ENCODE results near the gene SEZ6L.

SEZ6L gene

GRCh38 chr22:26251869-26252268 lies 82.6 kb downstream of the SEZ6L start:
- FAIRE-seq = no peak

- FAIRE-seq = no peak
Observed at GRCh38 chr22:26259510-26259909, 90.2 kb downstream of the SEZ6L start.

- FAIRE-seq = no peak
Observed at GRCh38 chr22:26264162-26264561, 94.9 kb downstream of the SEZ6L start.

GRCh38 chr22:26265281-26265680 lies 96.0 kb downstream of the SEZ6L start:
- no peak for FAIRE-seq

DNA sequence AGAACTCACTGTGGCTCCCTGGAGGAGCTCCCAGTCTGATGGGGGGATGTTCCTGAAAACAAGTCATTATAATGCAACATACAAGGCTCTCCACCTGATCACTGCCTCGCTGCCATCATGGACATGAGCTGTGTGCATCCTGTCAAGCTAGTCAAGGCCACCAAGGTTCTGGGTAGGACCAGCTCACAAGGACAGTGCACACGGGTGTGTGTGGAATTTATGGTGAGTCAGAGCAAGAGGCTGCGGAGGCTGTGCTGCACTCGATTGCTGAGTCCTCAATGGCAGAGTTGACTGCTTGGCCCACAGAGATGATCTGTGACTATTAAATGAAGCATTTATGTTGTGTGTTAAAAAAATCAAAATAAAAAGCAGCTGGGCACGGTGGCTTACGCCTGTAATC lies 96.6 kb downstream of the SEZ6L start:
- FAIRE-seq = no peak

GRCh38 chr22:26267856-26268255 lies 98.6 kb downstream of the SEZ6L start:
- no peak for FAIRE-seq

DNA sequence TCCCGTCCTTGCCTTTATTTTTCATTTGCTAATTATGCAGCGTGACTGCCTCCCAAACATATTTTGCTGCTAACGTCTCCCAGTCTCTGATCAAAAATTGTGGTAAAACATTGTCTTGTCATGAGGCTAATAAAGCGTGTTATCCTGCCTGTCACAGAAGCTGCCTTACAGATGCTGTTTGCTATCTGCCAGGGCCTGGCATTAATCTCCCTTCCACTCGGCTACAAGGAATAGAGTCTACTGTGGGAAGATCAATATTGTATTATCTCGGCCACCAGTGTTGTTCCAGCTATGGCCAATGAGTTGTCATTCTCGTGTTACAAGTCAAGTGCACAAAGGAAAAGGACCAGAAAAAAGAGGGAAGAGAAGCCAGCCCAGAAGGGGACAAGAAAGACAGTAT lies 100.3 kb downstream of the SEZ6L start:
- FAIRE-seq = no peak

DNA sequence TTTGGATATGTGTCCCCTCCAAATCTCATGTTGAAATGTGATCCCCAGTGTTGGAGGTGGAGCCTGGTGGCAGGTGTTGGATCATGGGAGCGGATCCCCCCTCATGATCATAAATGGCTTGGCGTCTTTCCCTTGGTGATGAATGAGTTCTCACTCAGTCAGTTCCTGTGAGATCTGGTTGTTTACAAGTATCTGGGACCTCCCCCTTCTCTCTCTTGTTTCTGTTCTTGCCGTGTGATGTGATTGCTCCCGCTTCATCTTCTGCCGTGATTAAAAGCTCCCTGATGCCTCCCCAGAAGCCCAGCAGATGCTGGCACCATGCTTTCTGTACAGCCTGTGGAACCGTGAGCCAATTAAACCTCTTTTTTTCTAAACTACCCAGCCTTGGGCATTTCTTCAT lies 102.2 kb downstream of the SEZ6L start:
- FAIRE-seq = no peak

GRCh38 chr22:26273011-26273675 lies 103.9 kb downstream of the SEZ6L start:
- no peak for FAIRE-seq

DNA sequence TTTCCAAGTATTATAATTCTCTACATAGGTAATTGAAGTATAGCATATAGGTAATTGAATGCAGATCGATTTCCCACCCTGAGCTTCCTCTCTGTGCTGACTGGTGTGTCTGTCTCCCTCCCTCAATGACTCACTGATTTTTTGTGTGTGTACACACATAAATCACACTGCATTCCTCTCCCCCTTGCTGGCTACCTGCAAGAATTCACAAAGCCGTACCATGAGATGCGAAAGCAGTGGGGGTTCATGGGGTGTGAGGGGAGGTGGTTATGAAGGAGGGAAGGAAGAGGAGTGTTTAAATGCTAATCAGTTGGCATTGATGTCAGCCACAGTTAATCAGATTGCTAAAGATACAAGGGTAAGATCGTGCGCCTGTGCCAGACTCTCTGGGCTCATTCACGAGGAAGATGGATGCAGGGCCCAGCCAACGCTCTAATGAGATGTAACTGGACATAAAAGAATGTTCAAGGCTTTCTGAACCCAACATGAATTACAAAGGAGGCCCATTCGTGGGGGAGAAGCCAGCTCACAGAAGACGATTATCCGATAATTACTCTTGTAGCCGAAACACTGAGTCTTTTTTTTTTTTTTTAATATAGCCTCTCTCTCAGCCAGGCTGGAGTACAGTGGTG lies 107.4 kb downstream of the SEZ6L start:
- no peak for FAIRE-seq

DNA sequence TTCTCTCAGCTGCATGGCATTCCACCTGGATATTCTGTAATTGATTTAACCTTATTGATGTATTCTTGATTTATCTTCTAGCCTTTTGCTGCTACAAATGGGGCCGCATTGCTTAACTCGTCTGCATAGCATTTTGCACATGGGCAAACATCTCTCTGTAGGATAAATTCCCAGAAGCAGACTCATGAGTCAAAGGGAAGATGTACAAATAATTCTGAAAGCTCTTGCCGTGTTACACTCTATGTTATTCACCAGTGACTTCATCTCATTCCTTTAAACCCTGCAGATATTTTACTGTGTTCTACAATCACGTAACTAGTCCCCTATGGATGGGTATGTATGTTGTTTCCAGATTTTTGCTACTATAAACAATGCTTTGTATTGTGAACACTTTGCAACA lies 112.7 kb downstream of the SEZ6L start:
- FAIRE-seq = no peak

GRCh38 chr22:26283330-26283729 lies 114.1 kb downstream of the SEZ6L start:
- no peak for FAIRE-seq

DNA sequence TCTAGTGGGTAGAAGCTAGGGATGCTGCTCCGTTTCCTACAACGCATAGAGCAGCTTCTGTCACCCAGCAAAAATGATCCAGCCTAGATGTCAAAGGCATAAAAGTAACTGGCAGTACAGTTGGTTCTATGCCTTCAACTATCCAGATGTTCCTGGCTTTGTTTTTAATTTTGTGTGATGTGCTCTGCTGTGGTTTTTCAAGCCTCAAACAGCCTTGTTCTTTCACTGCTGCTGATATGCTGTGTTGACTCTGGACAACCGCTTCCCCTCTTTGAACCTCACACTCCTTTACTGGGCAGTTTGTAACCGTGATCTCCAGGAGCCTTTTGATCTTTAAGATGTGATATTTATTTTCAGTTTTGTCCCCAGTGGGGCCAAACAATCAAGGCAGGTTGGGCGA lies 116.4 kb downstream of the SEZ6L start:
- FAIRE-seq = no peak

DNA sequence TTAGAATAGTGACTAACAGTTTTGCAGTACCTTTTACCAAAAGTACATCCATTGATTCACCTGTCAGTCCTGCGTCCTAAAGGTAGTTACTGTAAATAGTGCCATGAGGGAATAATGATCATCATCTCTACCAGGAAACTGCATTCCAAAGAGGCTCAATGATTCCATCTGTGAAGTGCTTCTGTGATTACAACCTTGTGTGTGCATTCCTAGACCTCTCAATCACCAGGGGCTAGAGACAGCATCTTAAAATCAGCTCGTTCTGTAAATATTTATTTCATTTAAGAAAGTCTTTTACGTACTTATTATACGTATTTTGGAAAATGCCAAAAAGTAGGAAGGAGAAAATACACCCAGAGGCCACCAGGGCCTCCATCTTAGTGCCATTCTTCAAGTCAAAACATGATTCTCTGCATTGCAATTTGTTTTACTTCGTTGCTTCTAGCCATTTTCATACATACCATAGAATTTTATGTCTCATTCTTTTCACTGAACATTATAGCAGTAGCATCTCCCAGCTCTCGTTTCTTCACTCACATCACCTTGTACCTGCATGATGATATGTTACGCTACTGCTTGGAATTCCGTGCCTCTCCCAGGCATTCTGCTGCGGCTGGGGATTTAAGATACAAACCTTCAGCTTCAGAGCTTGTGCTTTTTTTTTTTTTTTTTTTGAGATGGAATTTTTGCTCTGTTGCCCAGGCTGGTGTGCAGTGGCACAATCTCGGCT lies 117.0 kb downstream of the SEZ6L start:
- no peak for FAIRE-seq

GRCh38 chr22:26287382-26288225 lies 118.3 kb downstream of the SEZ6L start:
- no peak for FAIRE-seq

DNA sequence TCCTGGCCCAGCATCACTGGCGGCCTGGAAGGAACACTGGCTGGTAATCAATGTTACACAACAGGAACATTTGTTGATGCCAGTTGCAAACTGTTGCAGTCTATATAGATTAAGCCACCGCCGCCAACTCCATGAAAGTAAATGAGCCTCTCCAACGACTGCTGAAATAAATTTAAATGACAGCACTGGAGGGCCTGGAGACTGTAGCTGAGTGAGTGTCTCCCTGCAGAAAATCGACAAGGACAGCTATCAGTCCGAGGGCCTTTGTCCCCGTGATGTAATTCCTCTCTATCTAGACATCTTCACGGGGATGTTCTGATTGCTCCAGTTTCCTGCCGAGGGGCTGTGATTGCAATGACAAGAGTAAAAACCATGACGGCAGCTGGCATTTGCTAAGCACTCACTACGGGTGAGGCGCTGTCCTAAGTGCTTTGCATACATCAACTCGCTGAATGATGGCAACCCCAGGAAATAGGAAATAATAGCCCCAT lies 120.4 kb downstream of the SEZ6L start:
- no peak for FAIRE-seq

- FAIRE-seq = no peak
Observed at GRCh38 chr22:26291940-26292666, 122.8 kb downstream of the SEZ6L start.

- no peak for FAIRE-seq
Observed at GRCh38 chr22:26292667-26292995, 123.4 kb downstream of the SEZ6L start.

DNA sequence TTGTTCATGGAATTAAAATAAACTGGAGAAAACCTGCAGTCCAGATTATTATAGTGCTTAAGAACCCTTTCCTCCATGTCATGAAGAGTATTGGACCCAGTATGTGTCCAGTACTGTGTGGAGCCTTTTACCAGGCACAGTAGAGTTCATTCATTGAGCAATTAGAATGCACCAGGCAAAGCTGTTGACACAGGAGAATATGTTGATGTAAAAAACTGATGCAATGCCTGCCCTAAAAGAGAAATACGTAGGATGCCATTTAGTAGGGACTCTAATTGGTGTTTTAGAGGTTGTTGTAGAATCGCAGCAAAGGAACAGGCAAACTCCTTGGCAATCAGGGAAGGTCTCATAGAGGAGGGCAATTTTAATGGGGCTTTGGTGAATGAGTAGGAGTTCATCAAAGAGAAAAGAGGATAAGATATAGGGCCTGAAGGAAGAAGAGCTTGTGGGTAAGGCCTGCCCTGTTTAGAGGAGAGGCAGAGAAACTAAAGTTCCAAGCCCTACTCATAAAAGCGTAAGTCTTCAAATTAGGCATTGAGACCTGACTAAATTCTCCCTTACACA lies 126.4 kb downstream of the SEZ6L start:
- FAIRE-seq = no peak

DNA sequence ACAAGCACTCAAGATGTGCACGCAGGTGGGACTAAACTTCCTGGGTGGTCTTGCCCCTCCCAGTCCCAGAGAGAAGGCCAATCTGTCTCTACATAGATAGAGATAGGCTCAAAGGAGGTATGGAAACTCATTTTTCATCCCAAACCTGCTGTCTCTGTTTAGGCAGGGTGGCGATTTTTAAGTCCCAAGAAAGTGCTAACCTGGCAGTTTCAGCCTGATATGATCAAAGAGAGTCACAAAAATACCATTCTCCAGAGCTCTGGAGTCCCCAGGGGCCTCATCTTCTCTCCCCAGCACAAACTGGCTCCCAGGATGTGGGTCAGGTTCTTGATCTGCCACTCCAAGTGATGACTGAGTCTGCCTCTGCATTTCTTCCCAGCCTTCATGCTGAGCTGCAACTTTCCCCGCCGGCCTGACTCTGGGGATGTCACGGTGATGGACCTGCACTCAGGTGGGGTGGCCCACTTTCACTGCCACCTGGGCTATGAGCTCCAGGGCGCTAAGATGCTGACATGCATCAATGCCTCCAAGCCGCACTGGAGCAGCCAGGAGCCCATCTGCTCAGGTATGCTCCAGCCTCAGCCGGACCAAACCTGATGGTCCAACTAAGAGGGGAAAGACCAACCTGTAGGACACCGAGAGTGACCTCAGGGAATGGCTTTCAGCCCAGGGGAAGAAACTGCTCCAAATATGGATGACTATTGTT lies 129.5 kb downstream of the SEZ6L start:
- FAIRE-seq = no peak

DNA sequence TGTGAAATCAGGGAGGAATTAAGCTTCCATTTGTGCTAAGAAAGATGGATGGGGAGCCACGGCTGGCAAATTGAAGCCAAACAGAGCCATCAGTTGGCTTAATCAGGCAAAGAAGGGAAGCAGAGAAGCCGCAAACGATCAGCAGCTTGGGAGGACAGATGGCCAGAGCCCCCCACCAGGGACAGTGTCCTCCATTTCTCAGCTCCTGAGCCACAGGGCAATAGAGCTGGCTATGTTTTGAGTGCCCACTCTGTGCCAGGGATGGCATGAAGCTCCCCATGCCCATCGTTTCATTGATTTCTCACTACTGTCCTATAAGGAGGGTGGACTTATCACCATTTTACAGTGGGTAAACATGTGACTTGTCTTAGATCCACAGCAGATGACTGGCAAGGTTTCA lies 133.5 kb downstream of the SEZ6L start:
- no peak for FAIRE-seq

- FAIRE-seq = no peak
Observed at GRCh38 chr22:26303475-26303874, 134.2 kb downstream of the SEZ6L start.

All from TTC549 (cell line).